DOHH2 (cell line): ENCODE results near the gene COMMD7.

Source experiments
- EZH2phosphoT487 ChIP-seq: fragments of 200-600 bp; sonication (generic); IDR thresholded peaks from 2 replicates; pipeline ENCODE4 v1.6.1; 2017; ENCODE audit warnings: borderline replicate concordance, mild to moderate bottlenecking, antibody characterized with exemption, low read length, moderate library complexity, mixed read lengths
- TF ChIP-seq, protein P1 (sequence below): fragments of 200-600 bp; sonication (generic); IDR thresholded peaks from one replicate; pipeline ENCODE4 v1.5.1; 2014; ENCODE audit warnings: antibody characterized with exemption, mild to moderate bottlenecking, low read depth, low read length; ENCODE audit not compliant: poor library complexity, severe bottlenecking

DNA sequence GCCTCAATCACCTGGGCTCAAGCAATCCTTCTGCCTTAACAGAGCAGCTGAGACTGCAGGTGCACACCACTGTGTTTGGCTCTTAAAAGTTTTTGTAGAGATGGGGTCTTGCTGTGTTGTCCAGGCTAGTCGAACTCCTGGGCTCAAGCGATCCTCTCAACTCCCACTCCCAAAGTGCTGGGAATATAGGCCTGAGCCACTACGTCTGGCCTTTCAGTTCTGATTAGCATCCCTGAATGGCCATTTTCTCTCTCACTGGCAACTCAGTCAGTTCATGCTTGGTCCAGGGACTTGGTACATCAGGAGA, 47.4 kb upstream of the COMMD7 start:
- TF ChIP-seq, protein P1, sequence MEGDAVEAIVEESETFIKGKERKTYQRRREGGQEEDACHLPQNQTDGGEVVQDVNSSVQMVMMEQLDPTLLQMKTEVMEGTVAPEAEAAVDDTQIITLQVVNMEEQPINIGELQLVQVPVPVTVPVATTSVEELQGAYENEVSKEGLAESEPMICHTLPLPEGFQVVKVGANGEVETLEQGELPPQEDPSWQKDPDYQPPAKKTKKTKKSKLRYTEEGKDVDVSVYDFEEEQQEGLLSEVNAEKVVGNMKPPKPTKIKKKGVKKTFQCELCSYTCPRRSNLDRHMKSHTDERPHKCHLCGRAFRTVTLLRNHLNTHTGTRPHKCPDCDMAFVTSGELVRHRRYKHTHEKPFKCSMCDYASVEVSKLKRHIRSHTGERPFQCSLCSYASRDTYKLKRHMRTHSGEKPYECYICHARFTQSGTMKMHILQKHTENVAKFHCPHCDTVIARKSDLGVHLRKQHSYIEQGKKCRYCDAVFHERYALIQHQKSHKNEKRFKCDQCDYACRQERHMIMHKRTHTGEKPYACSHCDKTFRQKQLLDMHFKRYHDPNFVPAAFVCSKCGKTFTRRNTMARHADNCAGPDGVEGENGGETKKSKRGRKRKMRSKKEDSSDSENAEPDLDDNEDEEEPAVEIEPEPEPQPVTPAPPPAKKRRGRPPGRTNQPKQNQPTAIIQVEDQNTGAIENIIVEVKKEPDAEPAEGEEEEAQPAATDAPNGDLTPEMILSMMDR = no peak
- no peak for TF ChIP-seq EZH2phosphoT487
